ENCODE results near the gene SHROOM3.

SHROOM3 gene

GRCh38 chr4:76624931-76625715 lies 190.1 kb downstream of the SHROOM3 start:
- no peak for DNase-seq (ENCODE audit: low read depth)

- DNase-seq (ENCODE audit: low read depth): no peak
These were observed 191.8 kb downstream of the SHROOM3 start for GRCh38 chr4:76626686-76627465.

- no peak for DNase-seq (ENCODE audit: low read depth)
These were observed 193.2 kb downstream of the SHROOM3 start for GRCh38 chr4:76628251-76628650.

- DNase-seq (ENCODE audit: low read depth): no peak
These were observed 195.7 kb downstream of the SHROOM3 start for GRCh38 chr4:76630741-76631140.

- DNase-seq (ENCODE audit: low read depth): no peak
These were observed 199.2 kb downstream of the SHROOM3 start for GRCh38 chr4:76634220-76634619.

- DNase-seq (ENCODE audit: low read depth): no peak
These were observed 202.8 kb downstream of the SHROOM3 start for GRCh38 chr4:76637712-76638361.

- no peak for DNase-seq (ENCODE audit: low read depth)
These were observed 204.3 kb downstream of the SHROOM3 start for GRCh38 chr4:76639288-76639687.

- no peak for DNase-seq (ENCODE audit: low read depth)
These were observed 205.4 kb downstream of the SHROOM3 start for GRCh38 chr4:76640353-76640910.

GRCh38 chr4:76641351-76641750 lies 206.3 kb downstream of the SHROOM3 start:
- no peak for DNase-seq (ENCODE audit: low read depth)

GRCh38 chr4:76641758-76642157 lies 206.7 kb downstream of the SHROOM3 start:
- DNase-seq (ENCODE audit: low read depth): no peak

GRCh38 chr4:76644831-76645485 lies 209.9 kb downstream of the SHROOM3 start:
- no peak for DNase-seq (ENCODE audit: low read depth)

- DNase-seq (ENCODE audit: low read depth): no peak
These were observed 214.1 kb downstream of the SHROOM3 start for GRCh38 chr4:76649086-76649485.

- DNase-seq (ENCODE audit: low read depth): no peak
These were observed 216.6 kb downstream of the SHROOM3 start for GRCh38 chr4:76651616-76652015.

- no peak for DNase-seq (ENCODE audit: low read depth)
These were observed 217.4 kb downstream of the SHROOM3 start for GRCh38 chr4:76652389-76652788.

GRCh38 chr4:76654084-76654483 lies 219.1 kb downstream of the SHROOM3 start:
- no peak for DNase-seq (ENCODE audit: low read depth)

GRCh38 chr4:76654791-76655190 lies 219.8 kb downstream of the SHROOM3 start:
- no peak for DNase-seq (ENCODE audit: low read depth)

- DNase-seq (ENCODE audit: low read depth): no peak
These were observed 220.8 kb downstream of the SHROOM3 start for GRCh38 chr4:76655566-76656479.

GRCh38 chr4:76657443-76657842 lies 222.4 kb downstream of the SHROOM3 start:
- DNase-seq (ENCODE audit: low read depth): no peak

- no peak for DNase-seq (ENCODE audit: low read depth)
These were observed 223.4 kb downstream of the SHROOM3 start for GRCh38 chr4:76658231-76659102.

- DNase-seq (ENCODE audit: low read depth): no peak
These were observed 224.1 kb downstream of the SHROOM3 start for GRCh38 chr4:76659103-76659490.
